ENCODE measurements around the gene GAS2L3. TPM values are rescaled to one million over a fixed set of nuclear protein-coding genes. Genes with fewer than 3 reads are reported as not detected.

GAS2L3 gene
- total and polyA plus RNA-seq, 2 of the 8 experiments (the other 6 are each of a cell fraction or from before 2014, with no cell fraction given), result 2.1 to 19.3 TPM

GRCh38 chr12:100652488-100652887 lies 79.0 kb downstream of the GAS2L3 start (continued):
- no peak for TF ChIP-seq ATF3 (IDR thresholded peaks at IDR 0.05; ENCODE audit: insufficient read depth, low read depth, low read length)
- no peak for TF ChIP-seq RAD21 (IDR thresholded peaks at IDR 0.05 in 1 of 2, conservative IDR thresholded peaks at IDR 0.05 in 1 of 2; ENCODE audit: low read depth in 2 of 2, low read length in 2 of 2)
- TF ChIP-seq KDM5A (IDR thresholded peaks at IDR 0.05; ENCODE audit: low read length), result no peak
- TF ChIP-seq TBP (IDR thresholded peaks at IDR 0.05; ENCODE audit: low read depth, low read length), result no peak
- TF ChIP-seq SP1 (IDR thresholded peaks at IDR 0.05; ENCODE audit: low read depth, low read length), result no peak
- no peak for TF ChIP-seq TAF1 (IDR thresholded peaks at IDR 0.05; ENCODE audit: low read depth, low read length)
- TF ChIP-seq JUN (IDR thresholded peaks at IDR 0.05; ENCODE audit: low read depth, low read length), result no peak
